NCI-H510A treated with DMSO at 0.1 percent for 48 hours (cell line): ENCODE measurements around the gene GNPTAB.
A peak's percentile ranks its signal among the peaks of the same experiment; 100 is the strongest.

Experiments
- DNase-seq: peaks from one replicate; lab custom pipeline; 2025; lab: John Stamatoyannopoulos, UW

Gene GNPTAB

GRCh38 chr12:101696251-101697196 lies 134.2 kb downstream of the GNPTAB start:
- peak; percentile 75 for DNase-seq

GRCh38 chr12:101695706-101696105 lies 135.1 kb downstream of the GNPTAB start:
- no peak for DNase-seq
